Measurements from ENCODE around the gene DNAH3. TPM values are rescaled to one million over a fixed set of nuclear protein-coding genes. Genes with fewer than 3 reads are reported as not detected.

DNAH3 gene
- total RNA-seq, 1 experiment from 2014 or later, result 0.24 TPM

- H3K27me3 Mint-ChIP-seq (ENCODE audit: low read depth), result no peaks in the 10 kb centered on the region
- no peak overlapping the region for H3K4ac ChIP-seq (ENCODE audit: low read depth, low read length)
- no peak overlapping the region for H2BK120ac ChIP-seq (ENCODE audit: low read depth, low read length, poor library complexity, severe bottlenecking)
- no peaks in the 10 kb centered on the region for H3K79me1 ChIP-seq (ENCODE audit: insufficient read depth, low read depth, low read length, poor library complexity, severe bottlenecking)
- no peak overlapping the region for H2AFZ ChIP-seq (ENCODE audit: low read length)
- no peak overlapping the region for H3K4me3 Mint-ChIP-seq
- no peak overlapping the region for H2BK20ac ChIP-seq (ENCODE audit: low read depth, low read length, poor library complexity, severe bottlenecking)
- no peak overlapping the region for H2BK15ac ChIP-seq (ENCODE audit: low read depth, low read length)
- no CpG with 5 or more reads among the region's 6 CpGs for WGBS (ENCODE audit: extremely low coverage, insufficient read length, low lambda C conversion rate)
- no peak overlapping the region for H3K27ac Mint-ChIP-seq
- no peak overlapping the region for H2AK5ac ChIP-seq (ENCODE audit: insufficient read length, low read length)
- no peaks in the 10 kb centered on the region for H3K4me1 Mint-ChIP-seq
- no peak overlapping the region for H3K56ac ChIP-seq (ENCODE audit: insufficient read length, low read depth, low read length)
- no peaks in the 10 kb centered on the region for H3K27me3 ChIP-seq (ENCODE audit: insufficient read depth, low read length)
- H4K5ac ChIP-seq (ENCODE audit: insufficient read length, low read depth, low read length), result no peak overlapping the region
- H2BK5ac ChIP-seq (ENCODE audit: insufficient read length, low read length), result no peak overlapping the region
- H3T11ph ChIP-seq (ENCODE audit: low read length), result no peak overlapping the region
- no peaks in the 10 kb centered on the region for H4K20me1 ChIP-seq (ENCODE audit: control insufficient read depth, insufficient read depth, insufficient read length)
- no peaks in the 10 kb centered on the region for H3K23me2 ChIP-seq (ENCODE audit: insufficient read length, low read depth, low read length, poor library complexity, severe bottlenecking)
- H3K9me3 Mint-ChIP-seq, result peaks cover 2 to 6% of the 10 kb centered on the region in 2 experiments; a peak in 4 of 5 replicates
- DNase-seq, result no peak
- TF ChIP-seq CTCF (conservative IDR thresholded peaks at IDR 0.05), result no peak
- no peak overlapping the region for H3K9ac ChIP-seq (ENCODE audit: extremely low read depth, insufficient read length, low read length)
- H3K18ac ChIP-seq (ENCODE audit: insufficient read length, low read depth, low read length), result no peak overlapping the region
- H3K4me2 ChIP-seq (ENCODE audit: insufficient read depth, insufficient read length, low read length), result no peak overlapping the region
- no peaks in the 10 kb centered on the region for H3K9me3 ChIP-seq (ENCODE audit: control insufficient read depth, low read depth, low read length)
- H4K8ac ChIP-seq (replicated peaks; ENCODE audit: insufficient read length, low read depth, low read length), result no peak overlapping the region
- H2BK12ac ChIP-seq (ENCODE audit: insufficient read length, low read depth, low read length), result no peak overlapping the region
- no peaks in the 10 kb centered on the region for H3K4me1 ChIP-seq (ENCODE audit: insufficient read depth, low read length)
- no peak overlapping the region for H3K14ac ChIP-seq (ENCODE audit: insufficient read depth, low read length)
- H3K23ac ChIP-seq (ENCODE audit: insufficient read length, low read depth, low read length), result no peak overlapping the region
- H3K36me3 Mint-ChIP-seq (ENCODE audit: insufficient read depth in 1 of 3, low read depth in 3 of 3), result peaks cover 0 to 8% (median 0%) of the 10 kb centered on the region in 3 experiments; a peak in 2 of 7 replicates
- no peak overlapping the region for H3K27ac ChIP-seq (ENCODE audit: insufficient read length, low read depth, low read length)
- no peak overlapping the region for H4K91ac ChIP-seq (ENCODE audit: insufficient read length, low read depth, low read length)
- no peaks in the 10 kb centered on the region for H3K79me2 ChIP-seq (ENCODE audit: insufficient read depth, low read length)
Measured at GRCh38 chr16:21069986-21070385, 80.7 kb downstream of the DNAH3 start.

All from H9 (cell line).